NB4 (cell line): ENCODE data around the gene QRICH2.

Source experiments
- DNase-seq: peaks from one replicate; pipeline ENCODE4 v3.0.0; 2010; ENCODE audit warnings: low read depth
- H3K4me3 ChIP-seq: one replicate; pipeline ENCODE4 v1.5.1; 2011; ENCODE audit warnings: mild to moderate bottlenecking, low read depth, low read length, moderate library complexity
- MYC ChIP-seq: IDR thresholded peaks from 2 replicates; pipeline ENCODE4 v1.6.1; 2011; ENCODE audit warnings: low read depth, low read length
- POLR2A ChIP-seq: IDR thresholded peaks from 2 replicates; pipeline ENCODE4 v1.6.1; 2011; ENCODE audit warnings: mild to moderate bottlenecking; ENCODE audit not compliant: insufficient read length; ENCODE audit errors: extremely low read depth
- TF ChIP-seq, protein P1 (sequence below): IDR thresholded peaks from 2 replicates; pipeline ENCODE4 v1.6.1; 2011; ENCODE audit warnings: low read depth, low read length
- TF ChIP-seq, protein P2 (sequence below): IDR thresholded peaks from one replicate; pipeline ENCODE4 v1.5.1; 2012; ENCODE audit warnings: low read depth, low read length

Gene QRICH2

DNA sequence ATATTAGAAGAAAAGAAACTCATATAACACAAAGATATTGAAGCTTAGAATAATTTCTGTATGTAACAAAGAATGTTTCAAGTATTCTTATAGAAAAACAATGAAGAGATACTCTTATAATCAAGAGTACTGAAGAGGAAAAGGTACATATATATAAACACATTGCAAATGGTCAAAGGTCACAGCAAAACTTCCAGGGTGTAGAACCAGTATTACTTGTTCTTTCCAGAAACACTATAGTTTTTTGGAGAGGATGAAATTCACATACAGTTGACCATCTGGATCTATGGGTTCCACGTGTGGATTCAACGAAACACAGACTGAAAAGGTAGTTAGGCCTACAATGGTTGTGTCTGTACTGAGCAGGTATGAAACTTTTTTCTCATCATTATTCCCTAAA lies 23.0 kb upstream of the QRICH2 start:
- no peak for DNase-seq
- TF ChIP-seq, protein P1, sequence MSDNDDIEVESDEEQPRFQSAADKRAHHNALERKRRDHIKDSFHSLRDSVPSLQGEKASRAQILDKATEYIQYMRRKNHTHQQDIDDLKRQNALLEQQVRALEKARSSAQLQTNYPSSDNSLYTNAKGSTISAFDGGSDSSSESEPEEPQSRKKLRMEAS, result no peak
- TF ChIP-seq POLR2A, result no peak
- TF ChIP-seq, protein P2, sequence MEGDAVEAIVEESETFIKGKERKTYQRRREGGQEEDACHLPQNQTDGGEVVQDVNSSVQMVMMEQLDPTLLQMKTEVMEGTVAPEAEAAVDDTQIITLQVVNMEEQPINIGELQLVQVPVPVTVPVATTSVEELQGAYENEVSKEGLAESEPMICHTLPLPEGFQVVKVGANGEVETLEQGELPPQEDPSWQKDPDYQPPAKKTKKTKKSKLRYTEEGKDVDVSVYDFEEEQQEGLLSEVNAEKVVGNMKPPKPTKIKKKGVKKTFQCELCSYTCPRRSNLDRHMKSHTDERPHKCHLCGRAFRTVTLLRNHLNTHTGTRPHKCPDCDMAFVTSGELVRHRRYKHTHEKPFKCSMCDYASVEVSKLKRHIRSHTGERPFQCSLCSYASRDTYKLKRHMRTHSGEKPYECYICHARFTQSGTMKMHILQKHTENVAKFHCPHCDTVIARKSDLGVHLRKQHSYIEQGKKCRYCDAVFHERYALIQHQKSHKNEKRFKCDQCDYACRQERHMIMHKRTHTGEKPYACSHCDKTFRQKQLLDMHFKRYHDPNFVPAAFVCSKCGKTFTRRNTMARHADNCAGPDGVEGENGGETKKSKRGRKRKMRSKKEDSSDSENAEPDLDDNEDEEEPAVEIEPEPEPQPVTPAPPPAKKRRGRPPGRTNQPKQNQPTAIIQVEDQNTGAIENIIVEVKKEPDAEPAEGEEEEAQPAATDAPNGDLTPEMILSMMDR, result no peak
- no peak for TF ChIP-seq MYC

DNA sequence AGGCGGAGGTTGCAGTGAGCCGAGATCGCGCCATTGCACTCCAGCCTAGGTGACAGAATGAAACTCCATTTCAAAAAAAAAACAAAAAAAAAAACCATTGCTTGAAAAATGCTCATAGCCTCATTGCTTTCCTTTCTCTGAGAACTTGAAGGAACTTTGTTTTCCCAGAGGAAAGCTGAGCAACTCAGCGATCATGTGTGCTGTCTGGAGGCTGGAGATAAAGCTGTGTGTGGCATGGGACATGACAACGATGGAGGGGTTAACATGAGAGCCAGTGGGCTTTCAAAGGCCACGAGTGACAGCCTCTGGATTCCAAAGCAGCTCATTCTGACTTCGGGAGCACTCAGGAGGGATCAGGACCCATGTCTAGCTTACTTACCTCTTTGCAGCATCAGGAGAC lies 21.6 kb upstream of the QRICH2 start:
- no peak for DNase-seq
- H3K4me3 ChIP-seq, result no peak overlapping the region
- TF ChIP-seq POLR2A (no peak), MYC (no peak)
- TF ChIP-seq, protein P2, result no peak
- TF ChIP-seq, protein P1, result no peak

More for the DNA sequence above, 23.0 kb upstream of the QRICH2 start:
- H3K4me3 ChIP-seq, result no peak overlapping the region

DNA sequence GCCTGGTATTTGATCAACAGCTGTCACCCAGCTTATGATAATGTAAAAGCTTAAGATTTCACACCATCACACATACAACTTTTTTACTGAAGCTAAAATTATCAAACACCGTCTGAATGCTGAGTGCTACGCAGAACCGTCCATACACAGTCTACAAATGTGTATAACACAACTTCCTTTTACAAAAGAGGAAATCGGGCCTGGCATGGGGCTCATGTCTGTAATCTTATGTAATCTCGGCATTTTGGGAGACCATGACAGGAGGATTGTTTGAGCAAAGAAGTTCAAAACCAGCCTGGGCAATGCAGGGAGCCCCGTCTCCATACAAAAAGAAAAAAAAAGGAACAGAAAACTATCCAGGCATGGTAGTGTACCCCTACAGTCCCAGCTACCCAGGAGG lies 19.6 kb upstream of the QRICH2 start:
- peak; percentile 81 for DNase-seq
- no peak overlapping the region for H3K4me3 ChIP-seq
- TF ChIP-seq, protein P2, result no peak
- TF ChIP-seq MYC (peak; percentile 54; the same call in 1 of the 2 replicates), POLR2A (no peak)
- TF ChIP-seq, protein P1, result peak; percentile 18; the same call in 1 of the 2 replicates

DNA sequence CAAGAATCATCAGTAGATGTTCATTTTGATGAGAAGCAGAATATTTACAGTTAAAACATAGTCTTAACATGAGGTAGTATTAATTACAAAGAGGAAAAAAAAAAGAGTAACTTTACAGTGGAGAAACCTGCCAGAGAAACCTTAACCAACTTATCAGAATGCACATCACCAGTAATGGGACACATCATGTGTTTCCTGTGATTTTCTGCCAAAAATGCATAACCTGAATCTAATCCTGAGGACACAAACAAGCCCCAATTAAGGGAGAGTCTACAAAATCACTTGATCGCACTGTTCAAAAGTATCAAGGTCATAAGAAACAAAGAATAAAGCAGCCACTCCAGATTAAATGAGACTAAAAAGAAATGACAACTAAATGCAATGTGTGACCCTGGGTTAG lies 18.2 kb upstream of the QRICH2 start:
- no peak overlapping the region for H3K4me3 ChIP-seq
- TF ChIP-seq, protein P2, result no peak
- TF ChIP-seq, protein P1, result no peak
- no peak for TF ChIP-seq POLR2A
- TF ChIP-seq MYC, result no peak
- DNase-seq, result no peak

DNA sequence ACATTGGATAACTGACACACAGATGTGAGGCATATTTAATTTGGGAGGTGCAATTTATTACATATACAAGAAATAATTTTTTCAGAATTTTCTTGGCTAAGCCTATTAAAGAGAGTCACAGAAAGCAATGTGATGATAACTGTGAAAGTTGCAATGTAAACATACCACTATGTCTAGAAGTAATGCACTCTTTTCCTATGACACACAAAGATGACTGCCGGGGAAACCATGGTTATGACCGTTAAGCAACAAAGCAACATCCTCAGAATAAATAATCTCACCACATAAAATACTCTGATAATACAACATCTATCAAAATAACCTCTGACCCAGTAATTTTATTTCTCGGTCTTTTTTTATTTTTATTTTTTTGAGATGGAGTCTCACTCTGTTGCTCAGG lies 10.5 kb upstream of the QRICH2 start:
- no peak for DNase-seq
- TF ChIP-seq MYC (no peak), POLR2A (no peak)
- TF ChIP-seq, protein P1, result no peak
- TF ChIP-seq, protein P2, result no peak
- H3K4me3 ChIP-seq, result no peak overlapping the region

DNA sequence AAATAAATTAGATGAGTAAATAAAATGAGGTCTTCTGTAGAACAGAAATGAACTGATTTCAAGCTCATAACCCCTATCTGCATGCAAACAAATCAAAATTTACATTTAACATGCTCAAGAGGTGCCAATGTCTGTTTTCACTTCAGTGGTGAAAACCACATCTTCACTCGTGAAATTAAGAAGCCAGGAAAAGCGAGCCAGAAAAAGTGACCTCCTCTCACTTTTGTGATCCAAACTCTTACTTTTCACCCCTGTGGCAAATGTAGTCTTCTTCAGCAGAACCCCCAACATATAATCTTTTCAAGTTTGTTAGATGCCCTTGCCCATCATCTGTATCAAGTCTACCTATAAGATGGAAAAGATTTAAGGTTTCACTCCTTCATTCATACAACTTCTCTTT lies 9.5 kb upstream of the QRICH2 start:
- H3K4me3 ChIP-seq, result no peak overlapping the region
- TF ChIP-seq POLR2A (no peak), MYC (no peak)
- TF ChIP-seq, protein P2, result no peak
- TF ChIP-seq, protein P1, result no peak
- no peak for DNase-seq
